B cell (primary cell): Measurements from ENCODE around the gene GEMIN4.

Experiments used
- EZH2 ChIP-seq: IDR thresholded peaks from 2 replicates; pipeline ENCODE4 v1.6.1; 2012; ENCODE audit warnings: borderline replicate concordance, low read depth, mild to moderate bottlenecking, moderate library complexity, low read length; ENCODE audit not compliant: insufficient read depth, poor library complexity, severe bottlenecking
- TF ChIP-seq, protein P1 (sequence below): fragments of 200-600 bp; IDR thresholded peaks from one replicate; pipeline ENCODE4 v1.8.0; 2022; ENCODE audit warnings: antibody characterized with exemption, mild to moderate bottlenecking

DNA sequence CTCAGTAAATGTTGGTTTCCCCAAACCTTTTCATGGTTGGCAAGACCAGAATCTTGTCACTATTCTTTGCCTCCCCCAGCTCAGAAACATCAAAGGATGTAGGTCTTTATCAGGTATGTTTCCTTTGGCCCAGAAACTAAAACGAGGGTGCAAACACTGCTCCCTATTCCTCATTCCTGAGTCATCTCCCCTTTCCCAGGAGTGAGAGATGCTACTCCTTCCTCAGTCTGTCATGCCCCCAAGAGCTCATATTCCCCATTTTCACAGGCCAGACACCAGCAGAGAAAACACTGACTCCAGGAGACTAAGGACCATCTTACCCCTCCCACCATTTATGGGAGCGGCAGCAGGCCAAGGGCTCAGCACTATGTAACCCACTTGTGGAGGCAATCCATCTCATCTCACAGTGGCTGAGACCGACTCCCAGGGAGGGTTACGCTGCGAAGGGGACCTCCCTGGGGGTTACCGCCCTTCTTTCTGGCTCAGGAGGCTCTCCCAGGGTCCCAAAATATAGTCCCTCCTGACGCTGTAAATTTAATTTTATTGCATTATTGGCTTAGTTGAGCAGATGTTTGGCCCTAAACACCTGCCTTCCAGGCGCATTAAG lies 1.5 kb downstream of the GEMIN4 start:
- TF ChIP-seq, protein P1, sequence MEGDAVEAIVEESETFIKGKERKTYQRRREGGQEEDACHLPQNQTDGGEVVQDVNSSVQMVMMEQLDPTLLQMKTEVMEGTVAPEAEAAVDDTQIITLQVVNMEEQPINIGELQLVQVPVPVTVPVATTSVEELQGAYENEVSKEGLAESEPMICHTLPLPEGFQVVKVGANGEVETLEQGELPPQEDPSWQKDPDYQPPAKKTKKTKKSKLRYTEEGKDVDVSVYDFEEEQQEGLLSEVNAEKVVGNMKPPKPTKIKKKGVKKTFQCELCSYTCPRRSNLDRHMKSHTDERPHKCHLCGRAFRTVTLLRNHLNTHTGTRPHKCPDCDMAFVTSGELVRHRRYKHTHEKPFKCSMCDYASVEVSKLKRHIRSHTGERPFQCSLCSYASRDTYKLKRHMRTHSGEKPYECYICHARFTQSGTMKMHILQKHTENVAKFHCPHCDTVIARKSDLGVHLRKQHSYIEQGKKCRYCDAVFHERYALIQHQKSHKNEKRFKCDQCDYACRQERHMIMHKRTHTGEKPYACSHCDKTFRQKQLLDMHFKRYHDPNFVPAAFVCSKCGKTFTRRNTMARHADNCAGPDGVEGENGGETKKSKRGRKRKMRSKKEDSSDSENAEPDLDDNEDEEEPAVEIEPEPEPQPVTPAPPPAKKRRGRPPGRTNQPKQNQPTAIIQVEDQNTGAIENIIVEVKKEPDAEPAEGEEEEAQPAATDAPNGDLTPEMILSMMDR = no peak
- no peak for TF ChIP-seq EZH2
